Measurements from ENCODE around the gene GGA3.

Gene GGA3, protein sequence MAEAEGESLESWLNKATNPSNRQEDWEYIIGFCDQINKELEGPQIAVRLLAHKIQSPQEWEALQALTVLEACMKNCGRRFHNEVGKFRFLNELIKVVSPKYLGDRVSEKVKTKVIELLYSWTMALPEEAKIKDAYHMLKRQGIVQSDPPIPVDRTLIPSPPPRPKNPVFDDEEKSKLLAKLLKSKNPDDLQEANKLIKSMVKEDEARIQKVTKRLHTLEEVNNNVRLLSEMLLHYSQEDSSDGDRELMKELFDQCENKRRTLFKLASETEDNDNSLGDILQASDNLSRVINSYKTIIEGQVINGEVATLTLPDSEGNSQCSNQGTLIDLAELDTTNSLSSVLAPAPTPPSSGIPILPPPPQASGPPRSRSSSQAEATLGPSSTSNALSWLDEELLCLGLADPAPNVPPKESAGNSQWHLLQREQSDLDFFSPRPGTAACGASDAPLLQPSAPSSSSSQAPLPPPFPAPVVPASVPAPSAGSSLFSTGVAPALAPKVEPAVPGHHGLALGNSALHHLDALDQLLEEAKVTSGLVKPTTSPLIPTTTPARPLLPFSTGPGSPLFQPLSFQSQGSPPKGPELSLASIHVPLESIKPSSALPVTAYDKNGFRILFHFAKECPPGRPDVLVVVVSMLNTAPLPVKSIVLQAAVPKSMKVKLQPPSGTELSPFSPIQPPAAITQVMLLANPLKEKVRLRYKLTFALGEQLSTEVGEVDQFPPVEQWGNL

DNA sequence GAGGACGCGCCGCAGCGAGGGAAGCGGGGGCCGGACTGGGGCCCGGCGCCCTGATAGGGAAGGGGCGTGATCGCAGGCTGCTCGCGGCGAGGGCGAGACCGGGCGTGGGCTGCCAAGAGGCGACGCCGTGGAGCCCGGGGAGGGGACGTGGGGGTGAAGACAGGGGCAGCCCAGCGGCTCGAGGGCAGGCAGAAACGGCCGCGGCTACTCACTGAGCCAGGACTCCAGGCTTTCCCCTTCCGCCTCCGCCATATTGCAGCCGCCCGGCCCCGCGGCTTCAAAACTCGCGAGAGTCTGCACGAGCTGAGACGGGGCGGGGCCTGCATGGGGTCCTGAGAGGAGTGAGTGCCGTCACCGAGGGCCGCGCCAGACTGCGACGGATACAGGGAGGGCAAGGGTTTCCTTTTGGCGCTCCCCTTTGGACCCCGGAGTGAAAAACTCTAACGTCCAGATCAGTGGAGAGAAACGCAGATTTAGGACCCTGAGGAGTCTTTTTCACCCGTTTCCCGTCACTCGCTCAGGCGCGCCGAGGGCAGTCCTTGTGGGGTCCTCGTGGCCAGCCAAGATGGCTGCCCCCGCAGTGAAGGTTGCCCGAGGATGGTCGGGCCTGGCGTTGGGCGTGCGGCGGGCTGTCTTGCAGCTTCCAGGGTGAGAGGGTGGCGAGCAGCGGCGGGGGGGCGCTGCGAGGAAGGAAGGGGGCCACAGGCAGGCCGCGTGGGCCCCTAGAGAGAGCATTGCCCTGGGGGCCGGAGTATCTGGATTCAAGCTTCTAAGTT, at the start of gene GGA3, which contains the start of gene MRPS7:
Gene GGA3 (minus strand): TSS at position 271 of the 776 bp plus-strand sequence. CDS start 19 bp downstream, at position 252.
Gene MRPS7 (plus strand): TSS at position 544 of the 776 bp plus-strand sequence. CDS start 22 bp downstream, at position 566.
- DNase-seq = peak; percentile 96
- peaks cover 45% of the 10 kb centered on the region for H3K4me1 Mint-ChIP-seq
- peaks cover 3% of the 10 kb centered on the region for H3K27me3 Mint-ChIP-seq (ENCODE audit: low read depth, poor library complexity)
- TF ChIP-seq CTCF (IDR thresholded peaks at IDR 0.05) = no peak
- H3K4me3 Mint-ChIP-seq = peak within 1 kb of the TSS; percentile 96
- H3K36me3 Mint-ChIP-seq (ENCODE audit: low read depth) = peaks cover 18% of the 10 kb centered on the region
- no peaks in the 10 kb centered on the region for H3K9me3 Mint-ChIP-seq
- peak within 1 kb of the TSS; percentile 100 for H3K27ac Mint-ChIP-seq

DNA sequence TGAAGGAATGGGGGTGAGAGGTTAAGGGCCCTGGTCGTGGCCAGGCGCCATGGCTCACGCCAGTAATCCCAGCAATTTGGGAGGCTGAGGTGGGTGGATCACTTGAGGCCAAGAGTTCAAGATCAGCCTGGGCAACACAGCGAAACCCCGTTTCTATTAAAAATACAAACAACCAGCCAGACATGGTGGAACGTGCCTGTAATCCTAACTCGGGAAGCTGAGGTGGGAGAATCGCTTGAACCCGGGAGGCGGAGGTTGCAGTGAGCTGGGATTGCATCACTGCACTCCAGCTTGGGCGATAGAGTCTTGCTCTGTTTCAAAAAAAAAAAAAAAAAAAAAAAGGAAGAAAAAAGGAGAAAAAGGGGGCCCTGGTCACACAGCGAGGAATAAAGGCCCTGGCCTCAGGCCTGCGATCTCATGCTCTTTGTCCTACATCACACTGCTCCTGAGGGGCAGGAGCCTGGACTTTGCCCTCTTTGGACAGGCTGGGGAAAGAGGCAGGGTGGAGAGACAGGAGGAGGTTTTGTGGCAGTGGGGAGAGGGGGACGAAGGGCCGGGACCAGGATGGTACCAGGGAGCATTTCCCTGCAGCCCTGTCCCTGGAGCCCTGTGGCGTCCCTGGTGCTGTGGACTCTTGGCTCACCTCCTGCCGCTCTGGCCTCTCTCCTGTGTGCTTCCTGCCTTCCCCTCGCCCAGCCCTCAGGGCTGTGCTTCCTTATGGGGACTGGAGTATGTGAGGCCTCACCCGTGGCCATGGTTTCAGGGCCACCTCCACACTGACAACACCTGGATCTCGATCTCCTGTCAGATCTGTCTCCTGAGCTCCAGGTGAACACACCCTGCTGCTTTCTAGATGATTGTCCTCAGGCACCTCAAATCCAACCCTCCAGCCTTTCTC, 47.6 kb upstream of the GGA3 start:
- TF ChIP-seq CTCF (IDR thresholded peaks at IDR 0.05) = no peak
- Mint-ChIP-seq H3K36me3 (ENCODE audit: low read depth) (no peaks in the 10 kb centered on the region), H3K4me1 (peaks cover 14% of the 10 kb centered on the region), H3K4me3 (no peak overlapping the region), H3K27me3 (ENCODE audit: low read depth, poor library complexity) (peaks cover 7% of the 10 kb centered on the region), H3K27ac (peak overlapping the region; percentile 97), H3K9me3 (no peaks in the 10 kb centered on the region)
- no peak for DNase-seq

GRCh38 chr17:75307957-75308731, 46.7 kb upstream of the GGA3 start:
- peak overlapping the region; percentile 97 for H3K27ac Mint-ChIP-seq

DNA sequence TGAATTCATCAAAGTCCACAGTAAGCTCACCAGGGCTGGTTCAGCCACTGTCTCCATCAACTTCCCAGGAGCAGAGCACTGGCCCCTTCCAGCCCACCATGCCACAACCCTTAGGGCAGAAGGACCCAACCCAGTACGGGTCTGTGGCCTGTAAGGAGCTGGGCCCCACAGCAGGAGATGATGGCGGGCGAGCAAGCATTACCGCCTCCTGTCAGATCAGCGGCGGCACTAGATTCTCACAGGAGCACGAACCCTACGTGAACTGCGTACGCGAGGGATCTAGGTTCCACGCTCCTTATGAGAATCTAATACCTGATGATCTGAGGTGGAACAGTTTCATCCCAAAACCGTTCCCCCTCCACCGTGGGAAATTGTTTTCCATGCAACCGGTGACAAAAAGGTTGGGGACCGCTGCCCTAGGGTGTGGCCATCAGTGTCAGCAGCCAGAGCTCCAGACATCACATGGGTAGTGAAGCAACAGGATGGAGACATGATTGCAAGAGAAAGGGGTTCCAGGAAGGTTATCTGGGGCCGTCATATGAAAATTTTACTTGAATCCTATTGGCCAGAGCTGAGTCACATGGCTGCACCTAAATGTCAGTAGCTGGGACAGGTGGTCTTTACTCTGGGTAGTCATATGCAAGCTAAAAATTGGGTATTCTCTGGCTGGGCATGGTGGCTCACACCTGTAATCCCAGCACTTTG, 40.2 kb upstream of the GGA3 start:
- H3K4me1 Mint-ChIP-seq = no peaks in the 10 kb centered on the region
- no peak for TF ChIP-seq CTCF (IDR thresholded peaks at IDR 0.05)
- no peaks in the 10 kb centered on the region for H3K9me3 Mint-ChIP-seq
- no peak overlapping the region for H3K4me3 Mint-ChIP-seq
- no peak for DNase-seq
- H3K27me3 Mint-ChIP-seq (ENCODE audit: low read depth, poor library complexity) = peaks cover 10% of the 10 kb centered on the region
- no peak overlapping the region for H3K27ac Mint-ChIP-seq
- no peaks in the 10 kb centered on the region for H3K36me3 Mint-ChIP-seq (ENCODE audit: low read depth)

More at GRCh38 chr17:75307957-75308731, 46.7 kb upstream of the GGA3 start:
- Mint-ChIP-seq H3K4me3 (no peak overlapping the region), H3K27me3 (ENCODE audit: low read depth, poor library complexity) (peaks cover 7% of the 10 kb centered on the region), H3K36me3 (ENCODE audit: low read depth) (no peaks in the 10 kb centered on the region), H3K9me3 (no peaks in the 10 kb centered on the region), H3K4me1 (peaks cover 14% of the 10 kb centered on the region)
- no peak for DNase-seq
- TF ChIP-seq CTCF (IDR thresholded peaks at IDR 0.05) = no peak

All from nephron progenitor cell (in vitro differentiated cells).